Hepatocyte (in vitro differentiated cells): ENCODE data around the gene NEDD4. TPM values are rescaled to one million over a fixed set of nuclear protein-coding genes. Genes with fewer than 3 reads are reported as not detected.
"Not testable (repeated sequence)": the region's sequence is repeated elsewhere in the genome, so short reads cannot be mapped to it uniquely, and the experiment has no call there.

Experiments used
- DNase-seq: peaks from one replicate; pipeline ENCODE4 v3.0.0-alpha.2; 2016; ENCODE audit warnings: low spot score
- H2AFZ ChIP-seq: fragments of 200-600 bp; sonication (generic); 2 replicates; pipeline ENCODE4 v1.6.0; 2016; ENCODE audit warnings: antibody characterized with exemption, mild to moderate bottlenecking
- H3K27ac ChIP-seq: fragments of 200-600 bp; sonication (generic); 2 replicates; pipeline ENCODE4 v1.5.1; 2016; ENCODE audit warnings: mild to moderate bottlenecking
- H3K27me3 ChIP-seq: fragments of 200-600 bp; sonication (generic); 2 replicates; pipeline ENCODE4 v1.6.1; 2016
- H3K36me3 ChIP-seq: fragments of 200-600 bp; sonication (generic); replicated peaks from 2 replicates; pipeline ENCODE4 v1.5.1; 2016; ENCODE audit warnings: low read depth; ENCODE audit not compliant: insufficient read depth
- H3K4me1 ChIP-seq: fragments of 200-600 bp; sonication (generic); 2 replicates; pipeline ENCODE4 v1.5.1; 2016; ENCODE audit warnings: mild to moderate bottlenecking, moderate library complexity; ENCODE audit not compliant: insufficient read depth
- H3K4me2 ChIP-seq: fragments of 200-600 bp; sonication (generic); 2 replicates; pipeline ENCODE4 v1.6.0; 2016
- H3K4me3 ChIP-seq: fragments of 200-600 bp; sonication (generic); 2 replicates; pipeline ENCODE4 v1.5.1; 2016; ENCODE audit warnings: mild to moderate bottlenecking
- H3K79me2 ChIP-seq: fragments of 200-600 bp; sonication (generic); 2 replicates; pipeline ENCODE4 v1.6.0; 2017; ENCODE audit warnings: mild to moderate bottlenecking
- H3K9me2 ChIP-seq: fragments of 200-600 bp; sonication (generic); replicated peaks from 2 replicates; pipeline ENCODE4 v1.6.0; 2017; ENCODE audit warnings: mild to moderate bottlenecking; ENCODE audit not compliant: insufficient read depth
- H3K9me3 ChIP-seq: fragments of 200-600 bp; sonication (generic); 2 replicates; pipeline ENCODE4 v1.5.1; 2016; ENCODE audit warnings: low read depth, mild to moderate bottlenecking
- H4K20me1 ChIP-seq: fragments of 200-600 bp; sonication (generic); 2 replicates; pipeline ENCODE4 v1.6.0; 2016; ENCODE audit warnings: mild to moderate bottlenecking; ENCODE audit not compliant: insufficient read depth, poor library complexity, severe bottlenecking
- EZH2 ChIP-seq: fragments of 200-600 bp; sonication (generic); IDR thresholded peaks from 2 replicates; pipeline ENCODE4 v1.6.1; 2016; ENCODE audit warnings: antibody characterized with exemption, mild to moderate bottlenecking, borderline replicate concordance
- EZH2phosphoT487 ChIP-seq: fragments of 200-600 bp; sonication (generic); IDR thresholded peaks from one replicate; pipeline ENCODE4 v1.6.1; 2018; ENCODE audit warnings: antibody characterized with exemption, mild to moderate bottlenecking, low read depth, moderate library complexity; ENCODE audit not compliant: unreplicated experiment, severe bottlenecking
- WGBS: methylation state at CpG from one replicate; pipeline ENCODE4 v1.1.6; 2016; ENCODE audit warnings: low lambda C conversion rate; ENCODE audit errors: missing lambda C conversion rate; 5-methylcytosine and 5-hydroxymethylcytosine counted together
- polyA plus RNA-seq: library from polyadenylated mRNA; unstranded; fragments of >200 nt; fragmentation: Nextera tagmentation; extraction: Ambion mirVana; gene quantifications from 2 replicates; pipeline ENCODE4 v1.2.1, GENCODE V29; 2016
- total RNA-seq: library from RNA; depleted of rRNA; stranded (reverse); fragments of >200 nt; gene quantifications from 2 replicates; pipeline ENCODE4 v1.2.3, GENCODE V29; 2014
- TF ChIP-seq, protein P1 (sequence below): fragments of 200-600 bp; sonication (generic); IDR thresholded peaks from 2 replicates; pipeline ENCODE4 v1.5.1; 2016; ENCODE audit warnings: antibody characterized with exemption, mild to moderate bottlenecking; ENCODE audit not compliant: poor library complexity

NEDD4 gene
- total and polyA plus RNA-seq, 2 experiments from 2014 or later = 26.5 to 77.0 TPM

DNA sequence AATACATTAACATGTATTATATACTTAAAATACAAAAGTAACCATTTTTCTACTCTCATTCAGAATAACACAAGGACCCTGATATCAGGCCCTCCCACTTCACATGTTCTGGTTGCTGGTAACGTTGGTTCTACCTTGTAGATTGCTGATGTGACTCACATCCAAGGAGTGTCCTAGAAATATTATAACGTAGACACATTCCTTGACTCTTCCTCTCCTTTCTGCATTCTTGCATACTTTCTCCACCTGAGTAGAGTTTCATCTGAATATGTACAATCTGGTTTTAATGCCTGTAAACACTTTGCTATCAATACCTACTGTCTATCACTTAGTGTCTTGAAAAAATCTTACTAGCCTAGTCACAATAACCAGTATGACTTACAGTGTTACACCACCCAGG lies 35.0 kb upstream of the NEDD4 start:
- TF ChIP-seq EZH2phosphoT487 (no peak), EZH2 (no peak)
- TF ChIP-seq, protein P1, sequence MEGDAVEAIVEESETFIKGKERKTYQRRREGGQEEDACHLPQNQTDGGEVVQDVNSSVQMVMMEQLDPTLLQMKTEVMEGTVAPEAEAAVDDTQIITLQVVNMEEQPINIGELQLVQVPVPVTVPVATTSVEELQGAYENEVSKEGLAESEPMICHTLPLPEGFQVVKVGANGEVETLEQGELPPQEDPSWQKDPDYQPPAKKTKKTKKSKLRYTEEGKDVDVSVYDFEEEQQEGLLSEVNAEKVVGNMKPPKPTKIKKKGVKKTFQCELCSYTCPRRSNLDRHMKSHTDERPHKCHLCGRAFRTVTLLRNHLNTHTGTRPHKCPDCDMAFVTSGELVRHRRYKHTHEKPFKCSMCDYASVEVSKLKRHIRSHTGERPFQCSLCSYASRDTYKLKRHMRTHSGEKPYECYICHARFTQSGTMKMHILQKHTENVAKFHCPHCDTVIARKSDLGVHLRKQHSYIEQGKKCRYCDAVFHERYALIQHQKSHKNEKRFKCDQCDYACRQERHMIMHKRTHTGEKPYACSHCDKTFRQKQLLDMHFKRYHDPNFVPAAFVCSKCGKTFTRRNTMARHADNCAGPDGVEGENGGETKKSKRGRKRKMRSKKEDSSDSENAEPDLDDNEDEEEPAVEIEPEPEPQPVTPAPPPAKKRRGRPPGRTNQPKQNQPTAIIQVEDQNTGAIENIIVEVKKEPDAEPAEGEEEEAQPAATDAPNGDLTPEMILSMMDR = no peak
- H3K9me2 ChIP-seq = no peaks in the 10 kb centered on the region
- no peak overlapping the region for H2AFZ ChIP-seq
- no peaks in the 10 kb centered on the region for H3K4me1 ChIP-seq
- H3K4me2 ChIP-seq = no peak overlapping the region
- no peak overlapping the region for H3K4me3 ChIP-seq
- H3K27ac ChIP-seq = no peak overlapping the region
- no peaks in the 10 kb centered on the region for H4K20me1 ChIP-seq
- H3K36me3 ChIP-seq = no peaks in the 10 kb centered on the region
- no peak for DNase-seq
- WGBS = 79% methylated on average over 2 of the region's 2 CpGs
- no peaks in the 10 kb centered on the region for H3K27me3 ChIP-seq
- no peaks in the 10 kb centered on the region for H3K9me3 ChIP-seq
- no peaks in the 10 kb centered on the region for H3K79me2 ChIP-seq

DNA sequence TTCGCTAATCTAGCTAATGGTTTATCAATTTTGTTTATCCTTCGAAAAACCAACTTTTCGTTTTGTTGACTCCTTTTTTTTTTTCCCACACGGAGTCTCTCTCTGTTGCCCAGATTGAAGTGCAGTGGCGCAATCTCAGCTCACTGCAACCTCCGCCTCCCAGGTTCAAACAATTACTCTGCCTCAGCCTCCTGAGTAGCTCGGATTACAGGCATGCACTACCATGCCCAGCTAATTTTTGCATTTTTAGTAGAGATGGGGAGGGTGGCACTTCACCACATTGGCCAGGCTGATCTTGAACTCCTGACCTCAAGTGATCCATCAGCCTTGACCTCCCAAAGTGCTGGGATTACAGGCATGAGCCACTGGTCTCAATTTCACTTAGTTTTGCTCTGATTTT lies 29.7 kb upstream of the NEDD4 start:
- not testable (repeated sequence) for H3K79me2 ChIP-seq, H3K27me3 ChIP-seq, H3K36me3 ChIP-seq, DNase-seq, H3K4me2 ChIP-seq, H3K4me1 ChIP-seq, H3K9me3 ChIP-seq, H2AFZ ChIP-seq, H3K4me3 ChIP-seq, H3K9me2 ChIP-seq, H4K20me1 ChIP-seq, H3K27ac ChIP-seq
- WGBS = 90% methylated on average over 7 of the region's 7 CpGs

DNA sequence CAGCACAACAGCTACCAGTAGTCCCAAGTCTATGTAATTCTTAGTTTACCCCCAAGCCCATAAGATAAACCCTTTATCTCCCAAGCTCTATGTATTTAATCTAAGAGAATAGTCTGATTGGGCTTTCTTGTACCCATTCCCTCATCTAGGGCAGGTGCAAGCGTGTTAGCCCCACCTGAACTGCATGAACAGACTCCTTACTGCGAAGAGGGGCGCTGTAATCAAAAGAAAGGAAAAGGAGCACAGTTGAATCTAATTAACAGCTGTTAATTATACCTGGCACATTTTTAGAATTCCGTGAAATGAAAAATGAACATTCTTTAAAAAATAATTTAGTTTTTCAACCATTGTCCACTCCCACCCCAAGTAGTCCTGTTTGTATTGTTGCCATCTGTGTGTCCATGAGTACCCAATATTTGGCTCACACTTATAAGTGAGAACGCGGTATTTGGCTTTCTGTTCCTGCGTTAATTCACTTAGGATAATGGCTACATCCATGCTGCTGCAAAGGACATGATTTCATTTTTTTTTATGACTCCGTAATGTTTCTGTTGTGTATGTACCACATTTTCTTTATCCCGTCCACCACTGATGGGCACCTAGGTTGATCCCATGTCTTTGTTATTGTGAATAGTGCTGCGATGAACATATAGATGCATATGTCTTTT lies 26.5 kb upstream of the NEDD4 start:
- Histone ChIP-seq H3K79me2 (no peaks in the 10 kb centered on the region), H3K36me3 (no peaks in the 10 kb centered on the region), H3K4me3 (no peak overlapping the region), H3K9me2 (no peaks in the 10 kb centered on the region), H3K4me1 (no peaks in the 10 kb centered on the region), H4K20me1 (no peaks in the 10 kb centered on the region), H3K4me2 (no peak overlapping the region), H3K27me3 (no peaks in the 10 kb centered on the region), H3K9me3 (no peaks in the 10 kb centered on the region), H2AFZ (no peak overlapping the region), H3K27ac (no peak overlapping the region)
- TF ChIP-seq EZH2 (no peak), EZH2phosphoT487 (no peak)
- TF ChIP-seq, protein P1 = no peak
- DNase-seq = no peak
- 91% methylated on average over 10 of the region's 10 CpGs for WGBS

DNA sequence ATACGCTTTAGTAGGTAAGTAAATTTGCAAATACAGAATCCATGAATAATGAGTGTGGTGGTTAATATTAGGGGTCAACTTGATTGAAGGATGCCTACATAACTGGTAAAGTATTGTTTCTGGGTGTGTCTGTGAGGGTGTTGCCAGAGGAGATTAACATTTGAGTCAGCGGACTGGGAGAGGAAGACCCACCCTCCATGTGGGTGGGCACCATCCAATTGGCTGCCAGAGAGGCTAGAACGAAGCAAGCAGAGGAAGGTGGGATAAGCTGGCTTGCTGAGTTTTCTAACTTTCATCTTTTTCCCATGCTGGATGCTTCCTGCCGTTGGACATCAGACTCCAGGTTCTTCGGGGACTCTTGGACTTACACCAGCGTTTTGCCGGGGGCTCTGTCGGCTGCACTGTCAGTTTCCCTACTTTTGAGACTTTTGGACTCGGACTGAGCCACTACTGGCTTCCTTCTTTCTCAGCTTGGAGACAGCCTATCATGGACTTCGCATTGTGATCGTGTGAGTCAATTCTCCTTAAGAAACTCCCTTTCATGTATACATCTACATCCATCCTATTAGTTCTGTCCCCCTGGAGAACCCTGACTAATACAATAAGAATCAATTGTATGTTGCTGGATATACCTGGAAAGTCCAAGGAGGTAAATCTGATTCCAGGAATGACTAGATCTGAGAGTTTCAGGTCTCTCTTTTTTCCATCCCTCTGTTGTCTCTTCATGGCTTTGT lies 25.8 kb upstream of the NEDD4 start:
- Histone ChIP-seq H3K4me1 (no peaks in the 10 kb centered on the region), H3K9me3 (no peaks in the 10 kb centered on the region), H3K27ac (no peak overlapping the region), H3K36me3 (no peaks in the 10 kb centered on the region), H3K79me2 (no peaks in the 10 kb centered on the region), H2AFZ (no peak overlapping the region), H3K4me2 (no peak overlapping the region), H3K9me2 (no peaks in the 10 kb centered on the region), H3K4me3 (no peak overlapping the region), H3K27me3 (no peaks in the 10 kb centered on the region), H4K20me1 (no peaks in the 10 kb centered on the region)
- TF ChIP-seq EZH2phosphoT487 (no peak), EZH2 (no peak)
- TF ChIP-seq, protein P1 = no peak
- WGBS = 90% methylated on average over 11 of the region's 11 CpGs
- DNase-seq = no peak
